BJ (cell line): Measurements from ENCODE around the gene ITK. TPM values are rescaled to one million over a fixed set of nuclear protein-coding genes. Genes with fewer than 3 reads are reported as not detected.
"Not testable (repeated sequence)": the region's sequence is repeated elsewhere in the genome, so short reads cannot be mapped to it uniquely, and the experiment has no call there.

Experiments used
- CTCF ChIA-PET: fragments of 350-600 bp; formaldehyde crosslinking; extraction: SDS; loops from one replicate; lab custom pipeline; 2021; ENCODE audit warnings: antibody characterized with exemption, inconsistent platforms; lab: Yijun Ruan, JAX
- POLR2A ChIA-PET: fragments of 300-600 bp; sonication (Branson Sonifier 250); formaldehyde crosslinking; extraction: SDS; loops from one replicate; lab custom pipeline; 2021; ENCODE audit warnings: antibody characterized with exemption; lab: Charles Lee
- DNase-seq: peaks from one replicate; pipeline ENCODE4 v3.0.0-alpha.2; 2011; ENCODE audit warnings: low read depth
- H3K27me3 ChIP-seq: 2 replicates; pipeline ENCODE4 v1.6.0; 2011; ENCODE audit warnings: low read length; ENCODE audit not compliant: control insufficient read depth, insufficient read depth
- H3K36me3 ChIP-seq: 2 replicates; pipeline ENCODE4 v1.5.1; 2011; ENCODE audit warnings: low read length; ENCODE audit not compliant: control insufficient read depth, insufficient read depth
- H3K4me3 ChIP-seq: 2 replicates; pipeline ENCODE4 v1.5.1; 2011; ENCODE audit warnings: low read depth, mild to moderate bottlenecking, control low read depth, low read length
- CTCF ChIP-seq: IDR thresholded peaks from 2 replicates; pipeline ENCODE4 v1.5.1; 2011; ENCODE audit warnings: low read depth, mild to moderate bottlenecking, control low read depth, inconsistent platforms, low read length, moderate library complexity; ENCODE audit not compliant: insufficient read depth
- polyA plus RNA-seq: library from polyadenylated mRNA; depleted of rRNA; stranded (reverse); fragments of >200 nt; gene quantifications from 2 replicates; pipeline ENCODE4 v1.2.3, GENCODE V29; 2011

Gene ITK
- polyA plus RNA-seq, 1 experiment = not detected

DNA sequence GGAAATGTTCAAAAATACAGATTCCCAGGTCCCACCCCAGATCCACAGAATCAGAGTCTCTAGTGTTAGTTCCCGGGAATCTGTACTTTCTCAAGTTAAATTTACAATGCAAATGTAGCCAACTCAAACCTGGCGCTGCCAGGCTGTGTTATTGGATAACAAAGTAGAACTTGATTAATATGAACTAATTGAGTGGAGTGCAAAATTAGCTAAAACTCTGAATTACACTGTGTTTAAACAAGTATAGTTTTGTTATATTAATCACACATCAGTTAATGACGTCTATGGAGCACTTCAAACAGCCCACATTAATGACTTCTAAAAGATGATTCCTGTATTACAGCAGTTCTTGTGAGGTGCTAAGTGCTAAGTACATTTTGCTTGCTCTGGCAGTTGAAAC, 52.9 kb downstream of the ITK start:
- DNase-seq = no peak
- POLR2A ChIA-PET = no interaction called here
- Histone ChIP-seq H3K27me3 (no peaks in the 10 kb centered on the region; the same call in 1 of the 2 replicates), H3K36me3 (no peaks in the 10 kb centered on the region), H3K4me3 (no peak overlapping the region)
- CTCF ChIA-PET = interaction anchor here (1.4 kb wide), 1 partner anchor 20 kb away, joined by 5 read pairs; no protein-coding TSS in a partner anchor
- TF ChIP-seq CTCF = no peak

- no peak for DNase-seq
- Histone ChIP-seq H3K4me3 (no peak overlapping the region), H3K27me3 (peaks cover 3% of the 10 kb centered on the region; the same call in 1 of the 2 replicates), H3K36me3 (no peaks in the 10 kb centered on the region)
- ChIA-PET CTCF (no interaction called here), POLR2A (interaction anchor here (0.7 kb wide), 1 partner anchor 327 kb away, joined by 3 read pairs; no protein-coding TSS in a partner anchor)
- no peak for TF ChIP-seq CTCF
Measured at GRCh38 chr5:157236423-157236822, 55.8 kb downstream of the ITK start.

DNA sequence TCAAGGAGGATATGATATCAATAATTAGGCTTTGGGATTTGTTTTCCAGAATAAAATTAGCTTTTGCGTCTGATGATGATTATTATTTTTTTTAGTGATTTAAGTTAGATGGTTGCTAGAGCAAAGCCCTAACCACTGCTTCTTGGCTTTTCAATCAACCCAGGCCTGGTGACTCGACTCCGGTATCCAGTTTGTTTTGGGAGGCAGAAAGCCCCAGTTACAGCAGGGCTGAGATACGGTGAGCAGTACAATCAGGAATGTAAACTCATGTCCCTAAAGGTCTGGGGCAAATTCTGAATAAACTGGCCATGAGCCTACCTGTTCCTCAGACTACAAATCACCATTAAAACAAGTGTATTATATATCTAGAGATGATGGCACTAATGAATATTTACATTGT, 60.8 kb downstream of the ITK start:
- DNase-seq = no peak

GRCh38 chr5:157244704-157245103, 64.1 kb downstream of the ITK start:
- H3K36me3 ChIP-seq, DNase-seq, H3K4me3 ChIP-seq, POLR2A ChIA-PET, H3K27me3 ChIP-seq: not testable (repeated sequence)
- CTCF ChIA-PET = interaction anchor here (1.5 kb wide), 1 partner anchor 8 kb away, joined by 3 read pairs; no protein-coding TSS in a partner anchor

More for the DNA sequence above, 60.8 kb downstream of the ITK start:
- peaks cover 3% of the 10 kb centered on the region for H3K27me3 ChIP-seq
- CTCF ChIA-PET = interaction anchor here (1.3 kb wide), 1 partner anchor 10 kb away, joined by 3 read pairs; no protein-coding TSS in a partner anchor
- H3K4me3 ChIP-seq = no peak overlapping the region
- POLR2A ChIA-PET = no interaction called here
- no peak for TF ChIP-seq CTCF
- H3K36me3 ChIP-seq = no peaks in the 10 kb centered on the region

DNA sequence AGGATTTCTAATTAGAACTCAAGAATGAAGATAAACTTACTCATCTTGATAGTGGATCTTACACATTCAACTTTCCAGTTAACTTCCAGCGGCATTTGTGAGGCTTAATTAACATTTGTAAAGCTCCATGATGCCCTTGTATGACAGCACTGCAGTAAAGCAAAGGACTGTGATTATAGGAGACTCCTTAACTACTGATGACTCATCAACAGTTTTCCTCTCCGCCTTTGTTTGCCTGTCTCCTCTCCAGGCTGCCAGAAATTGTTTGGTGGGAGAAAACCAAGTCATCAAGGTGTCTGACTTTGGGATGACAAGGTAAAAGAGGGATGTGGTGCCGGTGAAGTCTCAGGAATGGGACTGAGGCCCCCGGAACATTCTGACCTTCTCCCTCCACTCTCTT, 64.8 kb downstream of the ITK start:
- no peak for DNase-seq
- Histone ChIP-seq H3K27me3 (no peaks in the 10 kb centered on the region; the same call in 1 of the 2 replicates), H3K36me3 (no peaks in the 10 kb centered on the region), H3K4me3 (no peak overlapping the region)
- TF ChIP-seq CTCF = no peak
- POLR2A ChIA-PET = no interaction called here
- CTCF ChIA-PET = interaction anchor here (1.3 kb wide), 1 partner anchor 69 kb away, joined by 3 read pairs; no protein-coding TSS in a partner anchor

DNA sequence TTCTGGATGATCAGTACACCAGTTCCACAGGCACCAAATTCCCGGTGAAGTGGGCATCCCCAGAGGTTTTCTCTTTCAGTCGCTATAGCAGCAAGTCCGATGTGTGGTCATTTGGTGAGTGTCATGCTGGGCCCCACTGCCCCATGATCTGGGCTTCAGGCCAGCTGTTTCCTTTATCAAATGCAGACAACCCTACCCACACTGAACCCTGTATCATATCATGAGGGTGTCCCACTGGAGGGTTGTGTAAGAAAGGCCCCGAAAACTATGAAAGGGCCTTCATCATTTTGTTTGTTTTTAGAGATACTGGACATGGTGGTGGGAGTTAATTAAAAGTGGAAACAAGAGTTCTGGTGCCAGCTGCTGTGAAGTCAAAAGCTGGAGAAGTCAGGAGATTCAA, 65.2 kb downstream of the ITK start:
- POLR2A ChIA-PET = no interaction called here
- Histone ChIP-seq H3K36me3 (no peaks in the 10 kb centered on the region), H3K27me3 (no peaks in the 10 kb centered on the region; the same call in 1 of the 2 replicates), H3K4me3 (no peak overlapping the region)
- no peak for TF ChIP-seq CTCF
- DNase-seq = no peak
- CTCF ChIA-PET = interaction anchor here (1.3 kb wide), 1 partner anchor 68 kb away, joined by 3 read pairs; no protein-coding TSS in a partner anchor
